Nephron (organoid): ENCODE measurements around the gene C1QTNF5.

Source experiments
- H3K27ac Mint-ChIP-seq, 3 experiments: 2 replicates each; pipeline ENCODE4 v1.8.0; 2020; ENCODE audit warnings: mixed read lengths in 3 of 3, mild to moderate bottlenecking in 2 of 3, moderate library complexity in 1 of 3
- H3K27me3 Mint-ChIP-seq: 2 replicates; pipeline ENCODE4 v1.8.0; 2021; ENCODE audit warnings: low read depth, mild to moderate bottlenecking, moderate library complexity, mixed read lengths
- H3K36me3 Mint-ChIP-seq: 2 replicates; pipeline ENCODE4 v1.8.0; 2020; ENCODE audit warnings: low read depth, mixed read lengths
- H3K4me1 Mint-ChIP-seq: 2 replicates; pipeline ENCODE4 v1.8.0; 2020; ENCODE audit warnings: mixed read lengths
- H3K4me3 Mint-ChIP-seq, 3 experiments: 2 replicates each; pipeline ENCODE4 v1.8.0; 2020; ENCODE audit warnings: mild to moderate bottlenecking in 3 of 3, mixed read lengths in 3 of 3, moderate library complexity in 2 of 3
- H3K9me3 Mint-ChIP-seq: 2 replicates; pipeline ENCODE4 v1.8.0; 2020; ENCODE audit warnings: mixed read lengths
- CTCF ChIP-seq, 3 experiments: fragments of 200-600 bp; sonication (generic); IDR thresholded peaks; one replicate each; pipeline ENCODE4 v1.5.0; 2021; ENCODE audit warnings: antibody characterized with exemption in 3 of 3; ENCODE audit not compliant: unreplicated experiment in 3 of 3

Gene C1QTNF5

GRCh38 chr11:119310682-119311052 is 30.0 kb downstream of the C1QTNF5 start:
- H3K27ac Mint-ChIP-seq, result no peak overlapping the region
- H3K27me3 Mint-ChIP-seq, result peaks cover 1% of the 10 kb centered on the region
- no peak overlapping the region for H3K4me3 Mint-ChIP-seq
- H3K9me3 Mint-ChIP-seq, result no peaks in the 10 kb centered on the region
- TF ChIP-seq CTCF (IDR thresholded peaks at IDR 0.05; ENCODE audit: unreplicated experiment in 3 of 3), result no peak
- peaks cover 8% of the 10 kb centered on the region for H3K36me3 Mint-ChIP-seq
- no peaks in the 10 kb centered on the region for H3K4me1 Mint-ChIP-seq

- Mint-ChIP-seq H3K4me1 (no peaks in the 10 kb centered on the region), H3K4me3 (no peak overlapping the region), H3K27ac (no peak overlapping the region), H3K9me3 (no peaks in the 10 kb centered on the region), H3K36me3 (peaks cover 11% of the 10 kb centered on the region), H3K27me3 (no peaks in the 10 kb centered on the region)
- TF ChIP-seq CTCF (IDR thresholded peaks at IDR 0.05; ENCODE audit: unreplicated experiment in 3 of 3), result no peak
Observed at GRCh38 chr11:119309953-119310681, 30.6 kb downstream of the C1QTNF5 start.

- Mint-ChIP-seq H3K27ac (no peak overlapping the region), H3K27me3 (no peaks in the 10 kb centered on the region), H3K4me1 (no peaks in the 10 kb centered on the region), H3K36me3 (peaks cover 13% of the 10 kb centered on the region), H3K9me3 (no peaks in the 10 kb centered on the region), H3K4me3 (no peak overlapping the region)
- no peak for TF ChIP-seq CTCF (IDR thresholded peaks at IDR 0.05; ENCODE audit: unreplicated experiment in 3 of 3)
Observed at GRCh38 chr11:119309411-119309810, 31.3 kb downstream of the C1QTNF5 start.

GRCh38 chr11:119307974-119308373 is 32.7 kb downstream of the C1QTNF5 start:
- H3K27ac Mint-ChIP-seq, result no peak overlapping the region
- no peaks in the 10 kb centered on the region for H3K9me3 Mint-ChIP-seq
- H3K4me3 Mint-ChIP-seq, result no peak overlapping the region
- peaks cover 7% of the 10 kb centered on the region for H3K4me1 Mint-ChIP-seq
- peaks cover 27% of the 10 kb centered on the region for H3K36me3 Mint-ChIP-seq
- no peak for TF ChIP-seq CTCF (IDR thresholded peaks at IDR 0.05; ENCODE audit: unreplicated experiment in 3 of 3)
- no peaks in the 10 kb centered on the region for H3K27me3 Mint-ChIP-seq

GRCh38 chr11:119307219-119307618 is 33.5 kb downstream of the C1QTNF5 start:
- no peak for TF ChIP-seq CTCF (IDR thresholded peaks at IDR 0.05; ENCODE audit: unreplicated experiment in 3 of 3)

GRCh38 chr11:119306373-119306890 is 34.3 kb downstream of the C1QTNF5 start:
- Mint-ChIP-seq H3K27me3 (no peaks in the 10 kb centered on the region), H3K36me3 (peaks cover 40% of the 10 kb centered on the region), H3K9me3 (no peaks in the 10 kb centered on the region), H3K27ac (peak overlapping the region in 1 of 3 experiments; percentile 45), H3K4me1 (peaks cover 17% of the 10 kb centered on the region), H3K4me3 (no peak overlapping the region)
- no peak for TF ChIP-seq CTCF (IDR thresholded peaks at IDR 0.05; ENCODE audit: unreplicated experiment in 3 of 3)

More at GRCh38 chr11:119307219-119307618, 33.5 kb downstream of the C1QTNF5 start:
- H3K27me3 Mint-ChIP-seq, result no peaks in the 10 kb centered on the region
- no peak overlapping the region for H3K4me3 Mint-ChIP-seq
- H3K9me3 Mint-ChIP-seq, result no peaks in the 10 kb centered on the region
- peaks cover 34% of the 10 kb centered on the region for H3K36me3 Mint-ChIP-seq
- peaks cover 14% of the 10 kb centered on the region for H3K4me1 Mint-ChIP-seq
- no peak overlapping the region for H3K27ac Mint-ChIP-seq
